HK-2 (cell line): ENCODE results near the gene KIAA1586.
"Not testable (repeated sequence)": the region's sequence is repeated elsewhere in the genome, so short reads cannot be mapped to it uniquely, and the experiment has no call there.

ENCODE experiments used
- DNase-seq: peaks from one replicate; pipeline ENCODE4 v3.0.0-alpha.2; 2018; ENCODE audit not compliant: unreplicated experiment

The KIAA1586 gene

GRCh38 chr6:57046332-57047256, at the start of gene KIAA1586:
Gene KIAA1586, plus strand, starts transcription at chr6:57046693. Its CDS starts 63 bp downstream, at chr6:57046756.
- peak; percentile 94 for DNase-seq

GRCh38 chr6:56999049-56999448, 47.4 kb upstream of the KIAA1586 start:
- DNase-seq, result no peak

GRCh38 chr6:56999748-57000147, 46.7 kb upstream of the KIAA1586 start:
- DNase-seq, result not testable (repeated sequence)

- DNase-seq, result no peak
These were observed 44.3 kb upstream of the KIAA1586 start for GRCh38 chr6:57002197-57002596.

GRCh38 chr6:57004292-57004691, 42.2 kb upstream of the KIAA1586 start:
- no peak for DNase-seq

- DNase-seq, result no peak
These were observed 40.4 kb upstream of the KIAA1586 start for GRCh38 chr6:57006101-57006500.

- DNase-seq, result not testable (repeated sequence)
These were observed 38.4 kb upstream of the KIAA1586 start for GRCh38 chr6:57008069-57008468.

GRCh38 chr6:57013521-57013926, 33.0 kb upstream of the KIAA1586 start:
- peak; percentile 42 for DNase-seq

- DNase-seq, result no peak
These were observed 29.4 kb upstream of the KIAA1586 start for GRCh38 chr6:57017069-57017468.

- DNase-seq, result no peak
These were observed 28.7 kb upstream of the KIAA1586 start for GRCh38 chr6:57017841-57018240.

GRCh38 chr6:57019434-57019833, 27.1 kb upstream of the KIAA1586 start:
- DNase-seq, result no peak

- no peak for DNase-seq
These were observed 25.3 kb upstream of the KIAA1586 start for GRCh38 chr6:57021086-57021720.

- DNase-seq, result no peak
These were observed 22.2 kb upstream of the KIAA1586 start for GRCh38 chr6:57024321-57024720.

- no peak for DNase-seq
These were observed 21.7 kb upstream of the KIAA1586 start for GRCh38 chr6:57024775-57025174.

- DNase-seq, result no peak
These were observed 20.5 kb upstream of the KIAA1586 start for GRCh38 chr6:57026001-57026400.

GRCh38 chr6:57027301-57027700, 19.2 kb upstream of the KIAA1586 start:
- no peak for DNase-seq

GRCh38 chr6:57029213-57029612, 17.3 kb upstream of the KIAA1586 start:
- DNase-seq, result no peak

GRCh38 chr6:57033228-57033627, 13.3 kb upstream of the KIAA1586 start:
- no peak for DNase-seq

GRCh38 chr6:57035549-57035948, 10.9 kb upstream of the KIAA1586 start:
- DNase-seq, result no peak

- no peak for DNase-seq
These were observed 7.6 kb upstream of the KIAA1586 start for GRCh38 chr6:57038906-57039305.

- DNase-seq, result peak; percentile 8
These were observed 6.5 kb upstream of the KIAA1586 start for GRCh38 chr6:57040011-57040410.

- DNase-seq, result not testable (repeated sequence)
These were observed 2.4 kb upstream of the KIAA1586 start for GRCh38 chr6:57044061-57044460.

GRCh38 chr6:57044568-57044967, 1.9 kb upstream of the KIAA1586 start:
- no peak for DNase-seq
